ENCODE measurements around the gene MATN3.
A peak's percentile ranks its signal among the peaks of the same experiment; 100 is the strongest.
"Not testable (repeated sequence)": the region's sequence is repeated elsewhere in the genome, so short reads cannot be mapped to it uniquely, and the experiment has no call there.

Gene MATN3

DNA sequence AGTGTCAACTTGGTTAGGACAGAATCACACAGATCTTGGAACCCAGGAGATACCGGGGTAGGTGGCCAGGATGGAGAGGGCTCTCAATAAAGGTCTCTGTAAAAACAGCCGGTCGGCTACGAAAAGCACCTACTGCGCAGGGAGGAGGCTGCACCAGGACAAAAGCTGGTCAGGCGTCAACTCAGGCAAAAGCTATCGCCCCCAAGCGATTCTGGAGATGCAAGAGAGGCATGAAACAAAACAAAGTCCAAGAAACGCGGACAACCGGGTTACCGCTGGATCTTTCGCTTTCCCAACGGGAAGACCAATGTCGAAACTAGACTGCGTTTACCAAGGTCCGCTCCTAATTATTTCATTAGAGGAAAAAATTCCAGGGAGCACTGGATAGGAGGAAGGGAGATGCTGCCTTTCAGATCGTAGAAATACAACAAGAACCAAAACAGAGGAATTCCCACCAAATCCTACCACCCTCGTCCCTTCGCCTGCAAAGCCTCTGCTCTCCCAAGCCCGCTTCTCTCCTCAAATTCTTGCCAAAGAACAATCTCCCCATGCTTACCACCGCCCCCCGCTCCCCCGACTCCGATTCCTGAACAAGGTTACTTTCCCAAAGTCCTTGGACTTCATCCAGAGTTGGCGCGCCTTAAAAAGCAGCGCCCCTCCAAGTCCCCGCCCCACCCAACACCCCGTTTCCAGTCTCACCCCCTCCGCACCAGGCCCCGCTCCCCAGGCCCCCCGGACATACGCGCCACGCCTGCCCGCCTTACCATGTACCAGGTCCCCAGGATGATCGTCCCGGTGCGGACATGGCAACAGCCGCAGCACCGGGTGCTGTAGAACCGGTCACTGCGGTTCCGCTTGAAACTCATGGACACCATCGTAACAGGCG lies 38.4 kb upstream of the MATN3 start:
- Histone ChIP-seq H3K4me1 (ENCODE audit: insufficient read depth, low read length) (peaks cover 19% of the 10 kb centered on the region), H3K36me3 (ENCODE audit: insufficient read depth, low read length) (no peaks in the 10 kb centered on the region), H3K4me3 (ENCODE audit: low read length) (peak overlapping the region; percentile 80), H3K27me3 (ENCODE audit: insufficient read depth, low read length) (no peaks in the 10 kb centered on the region), H3K9ac (ENCODE audit: low read depth, low read length) (peak overlapping the region; percentile 70), H3K9me3 (ENCODE audit: insufficient read depth, low read depth, low read length) (no peaks in the 10 kb centered on the region), H3K27ac (ENCODE audit: low read depth, low read length) (peak overlapping the region; percentile 91)
- WGBS: under 1% methylated on average over 47 of the region's 47 CpGs

DNA sequence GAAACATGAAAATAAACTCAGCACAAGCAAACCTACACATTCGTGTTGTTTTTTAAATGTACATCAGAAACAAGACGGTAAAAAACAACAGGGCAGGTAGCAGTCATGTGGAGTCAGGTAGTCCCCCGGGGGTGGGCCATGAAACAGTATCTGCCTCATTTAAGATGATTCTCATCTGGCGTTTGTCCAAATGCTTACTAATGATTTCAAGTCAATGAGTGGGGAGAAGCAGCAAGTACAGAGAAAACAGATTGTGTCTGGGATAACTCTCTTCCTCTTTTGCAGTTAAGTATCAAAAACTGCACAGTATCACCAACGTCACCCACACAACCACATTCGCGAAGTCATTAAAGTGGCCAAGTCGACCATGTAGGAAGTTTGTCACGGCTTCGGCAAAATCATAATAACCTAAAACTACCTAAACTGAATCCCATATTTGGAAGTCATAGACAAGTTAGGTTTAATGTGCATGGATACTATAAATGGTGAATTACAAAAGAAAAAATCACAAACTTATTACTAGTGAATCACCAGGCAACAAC lies 37.7 kb upstream of the MATN3 start:
- H3K4me1 ChIP-seq (ENCODE audit: insufficient read depth, low read length): peaks cover 19% of the 10 kb centered on the region
- 5% methylated on average over 10 of the region's 10 CpGs for WGBS
- no peaks in the 10 kb centered on the region; the same call in 1 of the 2 replicates for H3K36me3 ChIP-seq (ENCODE audit: insufficient read depth, low read length)
- no peaks in the 10 kb centered on the region for H3K9me3 ChIP-seq (ENCODE audit: insufficient read depth, low read depth, low read length)
- no peaks in the 10 kb centered on the region for H3K27me3 ChIP-seq (ENCODE audit: insufficient read depth, low read length)
- H3K4me3 ChIP-seq (ENCODE audit: low read length): peak overlapping the region; percentile 80
- peak overlapping the region; percentile 70 for H3K9ac ChIP-seq (ENCODE audit: low read depth, low read length)
- peak overlapping the region; percentile 53 for H3K27ac ChIP-seq (ENCODE audit: low read depth, low read length)

DNA sequence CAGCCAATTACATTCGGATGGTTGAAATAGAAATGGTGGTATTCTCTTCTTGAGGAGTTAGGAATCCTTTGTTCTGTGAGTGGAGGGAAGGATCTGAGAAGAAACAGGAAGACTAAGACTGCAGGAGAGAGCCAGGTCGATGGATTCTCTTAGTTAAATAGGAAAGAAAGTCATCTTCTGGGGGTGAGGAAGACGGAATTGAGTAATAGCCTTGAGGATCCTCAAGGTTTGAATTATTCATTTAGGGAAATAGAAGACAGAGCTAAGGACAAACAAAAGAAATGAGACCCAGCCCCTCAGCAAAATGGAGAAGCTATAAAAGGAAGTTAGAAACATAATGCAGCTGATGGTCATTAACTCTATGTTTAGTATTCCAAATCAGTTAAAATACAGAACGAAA lies 37.2 kb upstream of the MATN3 start:
- Histone ChIP-seq H3K4me3 (ENCODE audit: low read length) (peak overlapping the region; percentile 80), H3K9ac (ENCODE audit: low read depth, low read length) (peak overlapping the region; percentile 70), H3K9me3 (ENCODE audit: insufficient read depth, low read depth, low read length) (no peaks in the 10 kb centered on the region), H3K27me3 (ENCODE audit: insufficient read depth, low read length) (no peaks in the 10 kb centered on the region), H3K27ac (ENCODE audit: low read depth, low read length) (peak overlapping the region; percentile 53), H3K4me1 (ENCODE audit: insufficient read depth, low read length) (peaks cover 19% of the 10 kb centered on the region), H3K36me3 (ENCODE audit: insufficient read depth, low read length) (no peaks in the 10 kb centered on the region; the same call in 1 of the 2 replicates)
- WGBS: 3% methylated on average over 3 of the region's 4 CpGs

DNA sequence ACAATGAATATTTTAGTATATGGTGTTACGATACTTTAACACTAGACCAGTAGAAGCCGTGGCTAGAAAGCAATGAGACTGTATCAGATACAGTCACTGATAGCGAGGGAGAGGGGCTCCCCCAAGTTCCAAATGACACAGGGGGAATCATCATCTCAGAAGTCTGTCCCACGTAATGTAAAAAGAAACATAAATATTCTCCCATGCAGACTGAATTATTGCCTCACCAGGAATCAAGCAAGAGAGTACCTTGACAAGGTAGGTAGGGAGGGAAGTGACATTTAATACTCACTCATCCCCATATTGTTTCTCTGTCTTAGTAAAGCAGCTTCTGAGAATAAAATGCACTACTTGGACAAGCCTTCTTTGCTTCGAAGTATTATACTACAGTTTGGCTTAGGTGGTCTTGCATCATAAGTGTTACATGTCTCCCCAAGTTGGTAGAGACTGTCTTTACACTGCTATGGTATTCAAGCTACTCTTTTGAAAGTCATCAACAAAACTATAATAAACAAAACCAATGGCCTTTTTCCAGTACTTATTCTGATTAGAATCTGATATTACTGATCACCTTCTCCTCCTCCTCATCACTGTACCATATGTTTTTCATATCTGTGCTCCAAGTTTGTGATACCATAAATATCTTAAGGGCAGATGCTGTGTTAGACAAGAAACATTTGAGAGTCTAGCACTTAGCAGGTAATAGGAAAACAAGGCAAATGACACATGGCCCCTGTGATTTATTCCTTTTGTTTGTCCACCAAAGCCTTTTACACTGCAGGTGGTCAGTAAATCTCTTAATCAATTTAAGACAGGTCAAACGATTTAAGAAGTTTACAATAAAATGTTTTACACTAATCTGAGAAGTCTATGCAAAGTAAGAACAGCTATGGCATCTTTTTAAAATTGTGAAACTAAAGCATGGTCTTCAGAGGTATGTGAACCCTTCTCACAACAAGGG lies 36.3 kb upstream of the MATN3 start:
- Histone ChIP-seq H3K9ac (ENCODE audit: low read depth, low read length) (peak overlapping the region; percentile 70), H3K4me1 (ENCODE audit: insufficient read depth, low read length) (peaks cover 19% of the 10 kb centered on the region), H3K27me3 (ENCODE audit: insufficient read depth, low read length) (no peaks in the 10 kb centered on the region), H3K27ac (ENCODE audit: low read depth, low read length) (peak overlapping the region; percentile 53), H3K4me3 (ENCODE audit: low read length) (peak overlapping the region; percentile 80), H3K9me3 (ENCODE audit: insufficient read depth, low read depth, low read length) (no peaks in the 10 kb centered on the region), H3K36me3 (ENCODE audit: insufficient read depth, low read length) (no peaks in the 10 kb centered on the region; the same call in 1 of the 2 replicates)
- 85% methylated on average over 5 of the region's 6 CpGs for WGBS

DNA sequence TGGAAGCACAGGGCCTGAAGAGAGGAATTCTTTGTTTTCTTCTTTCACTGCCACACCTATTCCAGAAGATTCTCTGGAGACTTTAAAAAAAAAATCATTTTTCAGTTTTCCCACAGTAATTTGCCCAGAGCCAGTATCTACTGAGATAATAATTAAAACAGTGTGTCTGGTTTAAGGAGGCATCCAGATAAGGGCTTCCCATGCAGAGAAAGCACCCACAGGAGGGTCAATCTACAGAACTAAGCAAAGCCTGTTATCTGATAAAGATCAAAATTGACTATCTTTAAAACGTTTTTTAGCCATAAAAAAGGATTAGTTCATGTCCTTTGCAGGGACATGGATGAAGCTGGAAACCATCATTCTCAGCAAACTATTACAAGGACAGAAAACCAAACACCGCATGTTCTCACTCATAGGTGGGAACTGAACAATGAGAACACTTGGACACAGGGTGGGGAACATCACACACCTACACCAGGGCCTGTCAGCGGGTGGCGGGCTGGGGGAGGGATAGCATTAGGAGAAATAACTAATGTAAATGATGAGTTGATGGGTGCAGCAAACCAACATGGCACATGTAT lies 33.3 kb upstream of the MATN3 start:
- H3K9me3 ChIP-seq (ENCODE audit: insufficient read depth, low read depth, low read length); H3K27ac ChIP-seq (ENCODE audit: low read depth, low read length); H3K4me3 ChIP-seq (ENCODE audit: low read length); H3K36me3 ChIP-seq (ENCODE audit: insufficient read depth, low read length); H3K27me3 ChIP-seq (ENCODE audit: insufficient read depth, low read length); H3K9ac ChIP-seq (ENCODE audit: low read depth, low read length): not testable (repeated sequence)
- WGBS: 75% methylated on average over 1 of the region's 4 CpGs
- H3K4me1 ChIP-seq (ENCODE audit: insufficient read depth, low read length): peaks cover 13% of the 10 kb centered on the region

DNA sequence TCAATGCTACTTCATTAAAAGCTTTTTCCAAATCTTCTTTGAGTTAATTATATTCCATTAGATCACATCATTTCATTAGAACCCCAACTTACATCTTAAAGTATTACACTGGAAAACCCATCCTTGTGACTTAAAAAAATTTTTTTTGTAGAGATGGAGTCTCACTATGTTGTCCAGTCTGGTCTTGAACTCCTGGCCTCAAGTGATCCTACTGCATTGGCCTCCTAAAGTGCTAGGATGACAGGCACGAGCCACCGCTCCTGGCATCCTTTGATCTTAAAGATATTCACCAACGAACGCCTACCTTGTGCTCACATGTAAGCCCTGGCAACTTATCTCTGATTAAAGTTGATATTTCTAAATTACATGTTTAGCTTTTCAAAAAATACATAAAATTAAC lies 32.3 kb upstream of the MATN3 start:
- peaks cover 13% of the 10 kb centered on the region for H3K4me1 ChIP-seq (ENCODE audit: insufficient read depth, low read length)
- peaks cover 18% of the 10 kb centered on the region for H3K36me3 ChIP-seq (ENCODE audit: insufficient read depth, low read length)
- WGBS: 93% methylated on average over 4 of the region's 4 CpGs
- H3K27ac ChIP-seq (ENCODE audit: low read depth, low read length): no peak overlapping the region
- H3K9me3 ChIP-seq (ENCODE audit: insufficient read depth, low read depth, low read length): no peaks in the 10 kb centered on the region
- no peak overlapping the region for H3K4me3 ChIP-seq (ENCODE audit: low read length)
- no peaks in the 10 kb centered on the region for H3K27me3 ChIP-seq (ENCODE audit: insufficient read depth, low read length)
- no peak overlapping the region for H3K9ac ChIP-seq (ENCODE audit: low read depth, low read length)

DNA sequence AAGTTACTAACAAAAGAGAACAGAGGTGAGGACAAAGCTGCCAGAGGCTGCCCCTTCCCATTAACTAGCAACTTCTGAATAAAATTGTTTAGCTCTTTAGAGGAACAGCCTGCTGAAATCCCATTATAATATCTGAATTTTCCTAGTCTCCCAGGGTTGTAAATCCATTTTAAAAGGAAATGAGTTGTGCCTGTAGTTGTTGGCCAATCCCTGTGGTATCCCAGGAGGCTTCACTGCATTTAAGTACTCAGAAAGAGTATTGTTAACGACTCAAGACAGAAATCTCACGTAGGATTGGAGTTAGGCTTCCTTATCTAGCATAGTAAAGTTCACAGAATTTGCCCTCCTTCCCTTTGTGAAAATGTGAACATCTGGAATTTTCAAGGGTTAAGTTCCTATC lies 30.1 kb upstream of the MATN3 start:
- no peak overlapping the region for H3K9ac ChIP-seq (ENCODE audit: low read depth, low read length)
- no peaks in the 10 kb centered on the region for H3K27me3 ChIP-seq (ENCODE audit: insufficient read depth, low read length)
- H3K4me1 ChIP-seq (ENCODE audit: insufficient read depth, low read length): no peaks in the 10 kb centered on the region
- H3K9me3 ChIP-seq (ENCODE audit: insufficient read depth, low read depth, low read length): no peaks in the 10 kb centered on the region
- H3K27ac ChIP-seq (ENCODE audit: low read depth, low read length): no peak overlapping the region
- H3K36me3 ChIP-seq (ENCODE audit: insufficient read depth, low read length): peaks cover 41% of the 10 kb centered on the region
- 67% methylated on average over 2 of the region's 2 CpGs for WGBS
- no peak overlapping the region for H3K4me3 ChIP-seq (ENCODE audit: low read length)

DNA sequence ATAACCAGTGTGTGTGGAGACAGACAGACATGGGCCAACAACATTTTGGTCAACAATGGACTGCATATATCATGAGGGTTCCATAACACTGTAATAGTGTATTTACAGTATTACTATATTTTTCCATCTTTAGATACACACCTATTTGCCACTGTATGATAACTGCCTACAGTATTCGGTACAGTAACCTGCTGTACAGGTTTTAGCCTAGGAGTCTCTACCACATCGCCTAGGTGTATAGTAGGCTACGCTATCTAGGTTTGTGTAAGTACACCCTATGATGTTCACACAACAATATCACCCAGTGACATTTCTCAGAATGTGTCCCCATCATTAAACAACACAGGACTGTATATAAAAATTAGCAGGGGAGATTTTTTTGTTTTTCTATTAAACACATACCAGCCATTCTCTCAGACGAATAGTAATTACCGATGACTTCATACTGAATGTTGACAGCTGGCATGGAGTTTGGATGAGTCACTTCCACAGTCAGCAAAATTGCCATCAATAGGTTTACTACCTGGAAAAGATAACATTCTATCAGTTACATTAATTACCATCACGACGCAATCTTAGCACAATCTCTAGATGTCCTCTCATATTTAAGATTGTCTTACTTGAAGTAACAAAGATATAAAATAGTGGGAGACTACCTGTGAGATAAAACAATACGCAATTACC lies 28.2 kb upstream of the MATN3 start:
- peaks cover 60% of the 10 kb centered on the region for H3K36me3 ChIP-seq (ENCODE audit: insufficient read depth, low read length)
- H3K4me1 ChIP-seq (ENCODE audit: insufficient read depth, low read length): no peaks in the 10 kb centered on the region
- 95% methylated on average over 5 of the region's 8 CpGs for WGBS
- H3K4me3 ChIP-seq (ENCODE audit: low read length): no peak overlapping the region
- no peaks in the 10 kb centered on the region for H3K9me3 ChIP-seq (ENCODE audit: insufficient read depth, low read depth, low read length)
- no peak overlapping the region for H3K9ac ChIP-seq (ENCODE audit: low read depth, low read length)
- no peak overlapping the region for H3K27ac ChIP-seq (ENCODE audit: low read depth, low read length)
- no peaks in the 10 kb centered on the region for H3K27me3 ChIP-seq (ENCODE audit: insufficient read depth, low read length)

DNA sequence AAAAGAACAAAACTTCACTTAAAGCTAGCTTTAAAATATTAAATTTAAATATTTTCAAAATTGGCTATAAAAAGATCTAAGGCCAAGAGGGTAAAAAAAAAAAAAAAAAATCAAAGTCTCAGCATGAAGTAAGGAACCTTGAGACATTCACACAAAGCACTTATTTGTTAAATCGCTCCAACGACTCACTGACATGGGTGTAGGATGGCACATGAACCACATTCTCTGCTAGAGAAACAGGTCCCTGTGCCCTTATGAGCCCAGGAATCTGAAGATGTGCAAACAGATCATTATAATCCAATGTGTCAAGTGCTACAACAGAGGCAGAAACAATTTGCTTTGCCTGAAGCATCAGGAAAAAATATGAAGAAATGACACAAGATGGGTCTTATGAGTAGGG lies 25.2 kb upstream of the MATN3 start:
- peaks cover 90% of the 10 kb centered on the region for H3K36me3 ChIP-seq (ENCODE audit: insufficient read depth, low read length)
- H3K4me1 ChIP-seq (ENCODE audit: insufficient read depth, low read length): no peaks in the 10 kb centered on the region
- no peaks in the 10 kb centered on the region for H3K9me3 ChIP-seq (ENCODE audit: insufficient read depth, low read depth, low read length)
- no peak overlapping the region for H3K9ac ChIP-seq (ENCODE audit: low read depth, low read length)
- H3K27ac ChIP-seq (ENCODE audit: low read depth, low read length): no peak overlapping the region
- no peak overlapping the region for H3K4me3 ChIP-seq (ENCODE audit: low read length)
- H3K27me3 ChIP-seq (ENCODE audit: insufficient read depth, low read length): no peaks in the 10 kb centered on the region
- WGBS: 88% methylated on average over 2 of the region's 2 CpGs

DNA sequence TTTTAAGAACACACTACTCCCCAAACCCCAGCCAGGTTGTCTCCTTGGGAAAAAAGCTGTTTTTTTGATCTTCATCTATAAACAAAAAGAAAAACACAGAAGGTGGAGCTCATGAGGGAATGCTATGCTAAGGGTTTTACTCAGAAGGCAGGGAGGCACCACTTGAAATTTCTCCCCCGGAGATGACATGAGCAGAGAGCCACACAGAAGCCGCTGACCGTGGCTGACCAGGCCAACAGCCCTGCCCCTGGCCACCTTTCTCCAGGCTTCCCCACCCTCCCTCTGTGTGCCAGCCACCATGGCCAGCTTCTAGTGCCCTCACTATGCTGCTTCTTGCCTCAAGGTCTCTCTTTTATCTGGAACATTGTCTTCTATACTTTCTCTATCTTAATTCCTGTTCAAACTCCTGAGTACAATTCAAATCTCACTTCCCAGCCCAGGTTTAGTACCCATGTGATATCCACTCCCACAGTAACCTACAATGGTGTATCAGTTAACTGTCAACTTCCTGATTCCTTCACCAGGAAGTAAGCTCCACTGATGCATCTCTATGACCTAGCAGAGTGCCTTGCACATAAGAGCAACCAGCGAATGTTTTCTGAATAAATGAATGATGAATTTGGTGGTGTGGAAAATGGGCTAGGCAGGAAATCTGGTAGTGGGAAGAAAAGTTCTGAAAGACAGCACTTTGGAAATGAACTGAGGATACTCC lies 23.6 kb upstream of the MATN3 start:
- Histone ChIP-seq H3K27me3 (ENCODE audit: insufficient read depth, low read length) (no peaks in the 10 kb centered on the region), H3K27ac (ENCODE audit: low read depth, low read length) (no peak overlapping the region), H3K9me3 (ENCODE audit: insufficient read depth, low read depth, low read length) (no peaks in the 10 kb centered on the region), H3K9ac (ENCODE audit: low read depth, low read length) (no peak overlapping the region), H3K4me3 (ENCODE audit: low read length) (no peak overlapping the region), H3K4me1 (ENCODE audit: insufficient read depth, low read length) (no peaks in the 10 kb centered on the region), H3K36me3 (ENCODE audit: insufficient read depth, low read length) (peaks cover 100% of the 10 kb centered on the region)
- 93% methylated on average over 4 of the region's 4 CpGs for WGBS

Measured in HUES64 (cell line).